ENCODE measurements around the gene USP10.
"Not testable (repeated sequence)": the region's sequence is repeated elsewhere in the genome, so short reads cannot be mapped to it uniquely, and the experiment has no call there.

Gene USP10

GRCh38 chr16:84675423-84675822 lies 24.4 kb upstream of the USP10 start:
- no peak for DNase-seq

GRCh38 chr16:84675884-84676283 lies 23.9 kb upstream of the USP10 start:
- DNase-seq = no peak

- no peak for DNase-seq
Observed at GRCh38 chr16:84677017-84677803, 22.6 kb upstream of the USP10 start.

- DNase-seq = no peak
Observed at GRCh38 chr16:84677849-84678248, 22.0 kb upstream of the USP10 start.

GRCh38 chr16:84678541-84678940 lies 21.3 kb upstream of the USP10 start:
- DNase-seq = no peak

GRCh38 chr16:84680165-84680842 lies 19.5 kb upstream of the USP10 start:
- DNase-seq = no peak

- no peak for DNase-seq
Observed at GRCh38 chr16:84680843-84681629, 18.8 kb upstream of the USP10 start.

GRCh38 chr16:84683691-84684591 lies 15.9 kb upstream of the USP10 start:
- DNase-seq = no peak

GRCh38 chr16:84684592-84684965 lies 15.2 kb upstream of the USP10 start:
- no peak for DNase-seq

- DNase-seq = no peak
Observed at GRCh38 chr16:84685210-84685609, 14.6 kb upstream of the USP10 start.

GRCh38 chr16:84686707-84687298 lies 13.0 kb upstream of the USP10 start:
- no peak for DNase-seq

GRCh38 chr16:84687715-84688114 lies 12.1 kb upstream of the USP10 start:
- DNase-seq = no peak

GRCh38 chr16:84688163-84688562 lies 11.6 kb upstream of the USP10 start:
- DNase-seq = not testable (repeated sequence)

- DNase-seq = no peak
Observed at GRCh38 chr16:84689111-84689510, 10.7 kb upstream of the USP10 start.

- DNase-seq = no peak
Observed at GRCh38 chr16:84690088-84690819, 9.5 kb upstream of the USP10 start.

- DNase-seq = no peak
Observed at GRCh38 chr16:84692451-84693214, 7.2 kb upstream of the USP10 start.

GRCh38 chr16:84693869-84694268 lies 5.9 kb upstream of the USP10 start:
- DNase-seq = not testable (repeated sequence)

GRCh38 chr16:84694980-84695379 lies 4.8 kb upstream of the USP10 start:
- DNase-seq = no peak

GRCh38 chr16:84699147-84699711 lies 571 bp upstream of the USP10 start:
- DNase-seq = no peak

Data from COR-L47 (cell line).